ENCODE data around the gene ZNF200.
"Not testable (repeated sequence)": the region's sequence is repeated elsewhere in the genome, so short reads cannot be mapped to it uniquely, and the experiment has no call there.

The ZNF200 gene

GRCh38 chr16:3235856-3236669 lies 1.1 kb upstream of the ZNF200 start:
- Mint-ChIP-seq H3K9me3 (no peaks in the 10 kb centered on the region), H3K27ac (no peak overlapping the region), H3K27me3 (no peaks in the 10 kb centered on the region), H3K36me3 (ENCODE audit: low read depth) (peaks cover 28% of the 10 kb centered on the region), H3K4me1 (ENCODE audit: low read depth) (peaks cover 23% of the 10 kb centered on the region), H3K4me3 (peak overlapping the region; percentile 78)

GRCh38 chr16:3234543-3234856 lies 458 bp downstream of the ZNF200 start:
- H3K9me3 Mint-ChIP-seq: peaks cover 9% of the 10 kb centered on the region
- peak overlapping the region; percentile 98 for H3K27ac Mint-ChIP-seq
- peaks cover 41% of the 10 kb centered on the region for H3K36me3 Mint-ChIP-seq (ENCODE audit: low read depth)
- peaks cover 23% of the 10 kb centered on the region for H3K4me1 Mint-ChIP-seq (ENCODE audit: low read depth)
- H3K4me3 Mint-ChIP-seq: peak overlapping the region; percentile 94
- H3K27me3 Mint-ChIP-seq: no peaks in the 10 kb centered on the region

DNA sequence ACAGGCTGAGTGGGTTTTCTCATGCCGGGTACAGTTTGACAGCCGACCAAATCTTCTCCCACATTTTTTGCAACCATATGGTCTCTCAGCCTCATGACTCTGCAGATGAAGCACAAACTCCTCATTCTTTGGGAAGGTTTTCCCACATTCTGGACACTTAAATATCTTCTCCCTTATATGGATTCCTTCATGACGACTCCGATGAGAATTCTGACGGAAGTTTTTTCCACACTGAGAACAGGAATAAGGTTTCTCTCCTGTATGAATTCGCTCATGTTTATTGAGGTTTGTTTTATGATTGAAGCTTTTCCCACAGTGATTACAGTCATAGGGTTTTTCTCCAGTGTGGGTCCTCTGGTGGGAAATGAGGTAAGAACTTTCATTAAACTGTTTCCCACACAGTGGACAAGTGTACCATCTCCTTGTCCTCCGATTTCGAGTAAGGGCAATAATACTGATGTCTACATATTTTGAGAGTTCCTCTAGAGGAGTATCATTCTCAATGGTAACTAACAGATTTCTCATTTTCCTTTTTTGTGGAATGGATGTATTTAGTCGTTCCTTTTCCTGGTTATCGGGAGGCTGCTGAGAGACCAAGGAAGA lies 10.9 kb downstream of the ZNF200 start:
- no peaks in the 10 kb centered on the region for H3K27me3 Mint-ChIP-seq
- H3K9me3 Mint-ChIP-seq: peaks cover 50% of the 10 kb centered on the region
- H3K4me3 Mint-ChIP-seq: no peak overlapping the region
- H3K27ac Mint-ChIP-seq: no peak overlapping the region
- no peaks in the 10 kb centered on the region for H3K4me1 Mint-ChIP-seq (ENCODE audit: low read depth)
- H3K36me3 Mint-ChIP-seq (ENCODE audit: low read depth): peaks cover 80% of the 10 kb centered on the region

DNA sequence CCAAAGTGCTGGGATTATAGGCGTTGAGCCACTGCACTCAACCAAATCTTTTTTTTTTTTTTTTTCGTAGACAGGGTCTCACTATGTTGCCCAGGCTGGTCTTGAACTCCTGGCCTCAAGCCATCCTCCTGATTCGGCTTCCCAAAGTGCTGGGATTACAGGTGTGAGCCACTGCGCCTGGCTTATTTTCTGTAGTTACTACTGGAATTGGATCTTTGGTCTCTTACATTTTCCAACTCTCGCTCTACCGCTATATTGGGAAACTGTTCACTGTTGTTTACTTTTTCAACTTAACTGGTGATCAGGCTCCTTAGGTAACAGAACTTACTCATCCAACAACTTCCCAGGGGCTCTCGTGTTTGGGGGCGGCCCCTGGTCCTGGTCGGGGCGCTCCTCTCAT lies 14.1 kb downstream of the ZNF200 start:
- peaks cover 39% of the 10 kb centered on the region for H3K9me3 Mint-ChIP-seq
- peaks cover 17% of the 10 kb centered on the region for H3K4me1 Mint-ChIP-seq (ENCODE audit: low read depth)
- H3K27ac Mint-ChIP-seq: no peak overlapping the region
- no peak overlapping the region for H3K4me3 Mint-ChIP-seq
- H3K36me3 Mint-ChIP-seq (ENCODE audit: low read depth): peaks cover 51% of the 10 kb centered on the region
- no peaks in the 10 kb centered on the region for H3K27me3 Mint-ChIP-seq

- H3K4me1 Mint-ChIP-seq (ENCODE audit: low read depth): peaks cover 35% of the 10 kb centered on the region
- peaks cover 26% of the 10 kb centered on the region for H3K9me3 Mint-ChIP-seq
- H3K4me3 Mint-ChIP-seq: peak overlapping the region; percentile 51
- no peaks in the 10 kb centered on the region for H3K27me3 Mint-ChIP-seq
- H3K27ac Mint-ChIP-seq: peak overlapping the region; percentile 93
- H3K36me3 Mint-ChIP-seq (ENCODE audit: low read depth): peaks cover 7% of the 10 kb centered on the region
These were observed 18.7 kb downstream of the ZNF200 start for GRCh38 chr16:3216263-3216640.

GRCh38 chr16:3215601-3216262 lies 19.2 kb downstream of the ZNF200 start:
- H3K36me3 Mint-ChIP-seq (ENCODE audit: low read depth): peaks cover 3% of the 10 kb centered on the region
- H3K27ac Mint-ChIP-seq: peak overlapping the region; percentile 93
- peaks cover 35% of the 10 kb centered on the region for H3K4me1 Mint-ChIP-seq (ENCODE audit: low read depth)
- H3K9me3 Mint-ChIP-seq: peaks cover 23% of the 10 kb centered on the region
- no peaks in the 10 kb centered on the region for H3K27me3 Mint-ChIP-seq
- peak overlapping the region; percentile 51 for H3K4me3 Mint-ChIP-seq

- Mint-ChIP-seq H3K4me3 (peak overlapping the region; percentile 51), H3K27ac (peak overlapping the region; percentile 93), H3K4me1 (ENCODE audit: low read depth) (peaks cover 35% of the 10 kb centered on the region), H3K9me3 (peaks cover 23% of the 10 kb centered on the region), H3K36me3 (ENCODE audit: low read depth) (peaks cover 3% of the 10 kb centered on the region), H3K27me3 (no peaks in the 10 kb centered on the region)
These were observed 19.9 kb downstream of the ZNF200 start for GRCh38 chr16:3214904-3215600.

GRCh38 chr16:3212567-3212966 lies 22.4 kb downstream of the ZNF200 start:
- Mint-ChIP-seq H3K4me1 (ENCODE audit: low read depth) (peaks cover 33% of the 10 kb centered on the region), H3K27me3 (no peaks in the 10 kb centered on the region), H3K36me3 (ENCODE audit: low read depth) (peaks cover under 1% of the 10 kb centered on the region), H3K4me3 (no peak overlapping the region), H3K9me3 (peaks cover 17% of the 10 kb centered on the region), H3K27ac (no peak overlapping the region)

DNA sequence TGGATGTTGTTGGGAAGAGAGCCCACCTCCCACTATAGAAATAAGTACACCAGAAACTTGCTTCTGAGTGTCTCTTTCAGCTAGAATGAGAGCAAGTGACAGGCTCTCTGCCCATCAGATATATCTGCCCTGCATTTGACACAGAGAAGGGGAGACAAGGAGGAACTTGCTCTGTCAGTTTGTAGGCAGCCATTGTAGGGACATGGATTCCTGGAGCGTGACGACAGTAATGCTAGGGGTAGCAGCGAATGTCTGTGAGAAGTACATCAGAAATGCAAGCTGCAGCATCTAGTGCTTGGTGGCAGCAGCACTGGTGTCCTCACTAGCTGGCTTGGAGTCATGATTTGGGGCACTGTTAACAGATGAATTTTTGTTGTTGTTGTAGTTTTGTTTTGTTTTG lies 23.0 kb downstream of the ZNF200 start:
- H3K27me3 Mint-ChIP-seq: no peaks in the 10 kb centered on the region
- no peak overlapping the region for H3K27ac Mint-ChIP-seq
- peaks cover 30% of the 10 kb centered on the region for H3K4me1 Mint-ChIP-seq (ENCODE audit: low read depth)
- no peak overlapping the region for H3K4me3 Mint-ChIP-seq
- peaks cover 20% of the 10 kb centered on the region for H3K9me3 Mint-ChIP-seq
- H3K36me3 Mint-ChIP-seq (ENCODE audit: low read depth): peaks cover 4% of the 10 kb centered on the region

DNA sequence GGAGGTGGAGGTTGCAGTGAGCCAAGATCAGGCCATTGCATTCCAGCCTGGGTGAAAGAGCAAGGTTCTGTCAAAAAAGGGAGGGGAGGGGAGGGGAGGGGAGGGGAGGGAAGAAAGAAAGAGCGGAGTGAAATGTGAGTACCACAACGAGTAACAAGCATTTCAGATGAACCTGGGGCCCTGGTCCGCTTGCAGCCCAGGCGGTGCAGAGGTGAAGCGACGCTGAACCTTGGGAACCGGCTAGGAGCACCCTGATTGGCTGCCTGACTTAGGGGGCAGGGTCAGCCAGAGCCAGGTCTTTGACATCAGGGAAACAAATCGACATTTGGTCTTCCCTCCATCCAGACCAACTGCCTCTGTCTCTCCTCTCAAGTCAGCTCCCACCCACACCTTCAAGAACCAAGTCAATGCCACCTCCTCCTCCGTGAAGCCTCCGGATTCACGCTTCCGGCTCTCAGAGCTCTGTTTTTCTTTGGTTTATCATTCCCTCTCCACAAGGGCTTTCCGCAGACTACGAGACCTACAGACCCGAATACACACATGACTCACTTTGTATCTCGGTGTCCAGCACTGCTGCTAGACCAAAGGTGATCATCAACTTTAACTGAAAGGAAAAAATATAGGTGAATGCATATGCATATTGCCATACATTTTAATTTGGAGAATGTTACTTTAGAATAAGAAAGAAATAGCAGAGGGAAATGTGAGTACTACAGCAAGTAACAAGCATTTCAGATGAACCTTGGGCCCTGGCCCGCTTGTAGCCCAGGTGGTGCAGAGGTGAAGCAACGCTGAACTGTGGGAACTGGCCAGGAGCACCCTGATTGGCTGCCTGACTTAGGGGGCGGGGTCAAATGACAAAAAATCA lies 27.6 kb downstream of the ZNF200 start:
- Mint-ChIP-seq H3K27me3 (peaks cover 12% of the 10 kb centered on the region), H3K4me3 (no peak overlapping the region), H3K4me1 (ENCODE audit: low read depth) (no peaks in the 10 kb centered on the region), H3K27ac (no peak overlapping the region), H3K36me3 (ENCODE audit: low read depth) (peaks cover 8% of the 10 kb centered on the region), H3K9me3 (peaks cover 14% of the 10 kb centered on the region)

DNA sequence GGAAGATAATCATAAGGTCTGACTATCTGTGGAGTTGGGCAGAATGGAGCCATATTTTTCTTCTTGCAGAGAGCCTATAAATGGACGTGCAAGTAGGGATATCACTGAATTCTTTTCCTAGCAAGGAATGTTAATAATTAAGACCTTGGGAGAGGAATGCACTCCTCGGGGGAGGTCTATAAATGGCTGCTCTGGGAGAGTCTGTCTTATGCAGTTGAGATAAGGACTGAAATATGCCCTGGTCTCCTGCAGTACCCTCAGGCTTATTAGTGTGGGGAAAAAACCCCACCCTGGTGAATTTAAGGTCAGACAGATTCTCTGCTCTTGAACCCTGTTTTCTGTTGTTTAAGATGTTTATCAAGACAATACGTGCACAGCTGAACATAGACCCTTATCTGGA lies 29.0 kb downstream of the ZNF200 start:
- H3K4me3 Mint-ChIP-seq; H3K36me3 Mint-ChIP-seq (ENCODE audit: low read depth); H3K27ac Mint-ChIP-seq; H3K4me1 Mint-ChIP-seq (ENCODE audit: low read depth); H3K9me3 Mint-ChIP-seq: not testable (repeated sequence)
- peaks cover 20% of the 10 kb centered on the region for H3K27me3 Mint-ChIP-seq

GRCh38 chr16:3202903-3203539 lies 31.9 kb downstream of the ZNF200 start:
- peaks cover 9% of the 10 kb centered on the region for H3K9me3 Mint-ChIP-seq
- peaks cover 8% of the 10 kb centered on the region for H3K36me3 Mint-ChIP-seq (ENCODE audit: low read depth)
- H3K4me3 Mint-ChIP-seq: no peak overlapping the region
- H3K4me1 Mint-ChIP-seq (ENCODE audit: low read depth): no peaks in the 10 kb centered on the region
- H3K27me3 Mint-ChIP-seq: peaks cover 20% of the 10 kb centered on the region
- no peak overlapping the region for H3K27ac Mint-ChIP-seq

DNA sequence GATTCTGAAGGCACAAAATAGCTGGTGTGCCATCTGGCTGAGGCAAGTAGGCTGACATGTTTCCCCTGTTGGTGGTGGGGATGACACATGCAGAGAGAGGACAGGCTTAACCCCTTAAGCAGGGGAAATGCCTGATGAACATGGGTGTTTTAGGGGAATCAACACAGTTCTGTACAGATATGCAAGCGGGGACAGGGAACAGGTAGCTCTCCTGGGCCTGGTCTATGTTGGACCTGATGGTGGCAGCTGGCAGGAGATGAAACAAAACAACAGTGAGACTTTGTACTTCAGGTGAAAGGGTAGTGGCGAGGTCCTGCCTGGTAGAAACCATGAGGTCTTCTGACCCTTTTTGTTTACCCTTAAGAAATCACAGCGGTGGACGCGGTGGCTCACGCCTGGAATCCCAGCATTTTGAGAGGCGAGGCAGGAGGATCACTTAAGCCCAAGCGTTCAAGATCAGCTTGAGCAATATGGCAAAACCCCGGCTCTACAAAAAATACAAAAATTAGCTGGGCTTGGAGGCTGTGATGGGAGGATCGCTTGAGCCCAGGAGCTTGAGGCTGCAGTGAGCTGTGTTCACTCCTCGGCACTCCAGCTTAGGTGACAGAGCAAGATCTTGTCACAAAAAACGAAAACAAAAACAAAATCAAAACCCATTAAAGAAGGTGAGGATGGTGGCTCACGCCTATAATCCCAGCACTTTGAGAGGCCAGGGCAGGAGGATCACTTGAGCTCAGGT lies 36.5 kb downstream of the ZNF200 start:
- H3K4me3 Mint-ChIP-seq: no peak overlapping the region
- no peaks in the 10 kb centered on the region for H3K9me3 Mint-ChIP-seq
- no peak overlapping the region for H3K27ac Mint-ChIP-seq
- no peaks in the 10 kb centered on the region for H3K36me3 Mint-ChIP-seq (ENCODE audit: low read depth)
- H3K4me1 Mint-ChIP-seq (ENCODE audit: low read depth): no peaks in the 10 kb centered on the region
- peaks cover 33% of the 10 kb centered on the region for H3K27me3 Mint-ChIP-seq
